Transverse colon (tissue), 4 donors: Measurements from ENCODE around the gene SP2. TPM values are rescaled to one million over a fixed set of nuclear protein-coding genes. Genes with fewer than 3 reads are reported as not detected.
"Not testable (repeated sequence)": the region's sequence is repeated elsewhere in the genome, so short reads cannot be mapped to it uniquely, and the experiment has no call there.

Source experiments
- DNase-seq: peaks from one replicate; pipeline ENCODE4 v3.0.0-alpha.2; 2019
- H3K27ac ChIP-seq, 4 donors: fragments of 200-600 bp; sonication (generic); 2 replicates each; pipeline ENCODE4 v1.5.1; 2016 to 2018; ENCODE audit warnings: inconsistent platforms in 4 of 4
- H3K27me3 ChIP-seq: fragments of 200-600 bp; sonication (generic); 2 replicates; pipeline ENCODE4 v1.5.1; 2017; ENCODE audit warnings: inconsistent platforms
- H3K36me3 ChIP-seq, 4 donors: fragments of 200-600 bp; sonication (generic); 2 replicates each; pipeline ENCODE4 v1.5.1; 2017 to 2019; ENCODE audit warnings: inconsistent platforms in 4 of 4
- H3K4me1 ChIP-seq, 4 donors: fragments of 200-600 bp; sonication (generic); 2 replicates each; pipeline ENCODE4 v1.5.1; 2017 to 2020; ENCODE audit warnings: inconsistent platforms in 4 of 4
- H3K4me3 ChIP-seq, 4 donors: fragments of 200-600 bp; sonication (generic); 1 replicate in 1 of 4; 2 replicates in 3 of 4; pipeline versions ENCODE4 v1.5.1 to v1.6.1; 2017 to 2019; ENCODE audit warnings: inconsistent platforms in 4 of 4
- H3K9me3 ChIP-seq, 2 donors: fragments of 200-600 bp; sonication (generic); 2 replicates each; pipeline ENCODE4 v1.5.1; 2017 to 2019; ENCODE audit warnings: inconsistent platforms in 2 of 2
- EP300 ChIP-seq: sonication (generic); formaldehyde crosslinking; IDR thresholded peaks from one replicate; pipeline ENCODE4 v1.6.1; 2017; ENCODE audit warnings: antibody characterized with exemption, low read depth
- POLR2A ChIP-seq: fragments of 450-650 bp; IDR thresholded peaks from one replicate; pipeline ENCODE4 v1.6.1; 2016; ENCODE audit warnings: antibody characterized with exemption, mild to moderate bottlenecking, moderate library complexity
- POLR2AphosphoS5 ChIP-seq, 3 donors: sonication (generic); formaldehyde crosslinking; IDR thresholded peaks; one replicate each; pipeline ENCODE4 v1.6.1; 2016; ENCODE audit warnings: antibody characterized with exemption in 3 of 3
- WGBS, 2 donors: methylation state at CpG; one replicate each; pipeline ENCODE4 v1.1.5; 2018; ENCODE audit warnings: low coverage in 1 of 2; 5-methylcytosine and 5-hydroxymethylcytosine counted together
- in situ Hi-C, 4 donors: fragments of 200-750 bp; cut with MboI; loops; one replicate each; pipeline versions ENCODE4 v1.15.0 to v1.15.1; 2017; ENCODE audit warnings: low sequenced_read_pairs in 3 of 4, low pct_ligation_motif_present in 1 of 4, low pct_unique_long_range_greater_than_20kb in 1 of 4
- intact Hi-C: fragments of 100-400 bp; cut with DNase I; formaldehyde crosslinking; loops from one replicate; pipeline ENCODE4 v1.15.1; 2023; ENCODE audit warnings: low total_unique reads
- total RNA-seq, 4 donors: library from RNA; depleted of rRNA; stranded (reverse); fragments of >200 nt; gene quantifications; one replicate each; pipeline ENCODE4 v1.1.0, GENCODE V29; 2016
- TF ChIP-seq, protein P1 (sequence below), 5 experiments: fragments of 200-600 bp in 3 of 5; fragments of 450-650 bp in 2 of 5; sonication (generic) in 3 of 5; IDR thresholded peaks; 1 replicate in 2 of 5; 2 replicates in 3 of 5; pipeline ENCODE4 v1.5.1; 2016 to 2017; ENCODE audit warnings: antibody characterized with exemption in 5 of 5, inconsistent platforms in 3 of 5, mild to moderate bottlenecking in 2 of 5, moderate library complexity in 1 of 5

Gene SP2
- total RNA-seq, 4 donors from 2014 or later: 8.3 to 22.1 (median 17.4) TPM

DNA sequence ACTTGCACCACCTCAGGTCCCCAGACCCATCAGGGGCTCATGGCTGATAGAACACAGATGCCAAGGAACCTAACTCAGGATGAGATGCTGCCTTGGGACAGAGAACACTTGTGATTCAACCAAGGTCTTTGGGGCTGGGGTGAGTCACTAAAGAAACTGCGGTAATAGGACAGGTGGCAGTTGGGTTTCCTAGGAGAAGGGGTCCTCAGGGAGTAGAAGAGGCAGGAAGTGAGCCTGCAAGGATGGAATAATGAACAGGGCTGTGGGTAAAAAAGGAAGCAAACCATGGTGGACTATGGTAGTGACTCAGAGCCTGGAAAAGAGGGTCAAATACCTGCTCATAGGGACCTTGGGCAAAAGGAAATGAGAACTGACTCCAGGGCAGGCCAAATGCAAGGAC is 38.8 kb downstream of the SP2 start:
- H3K27me3 ChIP-seq: no peaks in the 10 kb centered on the region
- H3K36me3 ChIP-seq: no peaks in the 10 kb centered on the region
- no peak overlapping the region for H3K4me3 ChIP-seq
- in situ Hi-C loops (no loop called here), intact Hi-C loops (no loop called here)
- H3K27ac ChIP-seq: no peak overlapping the region
- 100% methylated on average over 1 of the region's 1 CpG; no CpG with 5 or more reads in 1 of the 2 donors for WGBS, 2 donors
- DNase-seq: no peak
- H3K4me1 ChIP-seq: no peaks in the 10 kb centered on the region
- H3K9me3 ChIP-seq: no peaks in the 10 kb centered on the region
- TF ChIP-seq POLR2AphosphoS5 (IDR thresholded peaks at IDR 0.05) (no peak), POLR2A (no peak), EP300 (no peak)
- TF ChIP-seq, protein P1, sequence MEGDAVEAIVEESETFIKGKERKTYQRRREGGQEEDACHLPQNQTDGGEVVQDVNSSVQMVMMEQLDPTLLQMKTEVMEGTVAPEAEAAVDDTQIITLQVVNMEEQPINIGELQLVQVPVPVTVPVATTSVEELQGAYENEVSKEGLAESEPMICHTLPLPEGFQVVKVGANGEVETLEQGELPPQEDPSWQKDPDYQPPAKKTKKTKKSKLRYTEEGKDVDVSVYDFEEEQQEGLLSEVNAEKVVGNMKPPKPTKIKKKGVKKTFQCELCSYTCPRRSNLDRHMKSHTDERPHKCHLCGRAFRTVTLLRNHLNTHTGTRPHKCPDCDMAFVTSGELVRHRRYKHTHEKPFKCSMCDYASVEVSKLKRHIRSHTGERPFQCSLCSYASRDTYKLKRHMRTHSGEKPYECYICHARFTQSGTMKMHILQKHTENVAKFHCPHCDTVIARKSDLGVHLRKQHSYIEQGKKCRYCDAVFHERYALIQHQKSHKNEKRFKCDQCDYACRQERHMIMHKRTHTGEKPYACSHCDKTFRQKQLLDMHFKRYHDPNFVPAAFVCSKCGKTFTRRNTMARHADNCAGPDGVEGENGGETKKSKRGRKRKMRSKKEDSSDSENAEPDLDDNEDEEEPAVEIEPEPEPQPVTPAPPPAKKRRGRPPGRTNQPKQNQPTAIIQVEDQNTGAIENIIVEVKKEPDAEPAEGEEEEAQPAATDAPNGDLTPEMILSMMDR (IDR thresholded peaks at IDR 0.05): no peak

DNA sequence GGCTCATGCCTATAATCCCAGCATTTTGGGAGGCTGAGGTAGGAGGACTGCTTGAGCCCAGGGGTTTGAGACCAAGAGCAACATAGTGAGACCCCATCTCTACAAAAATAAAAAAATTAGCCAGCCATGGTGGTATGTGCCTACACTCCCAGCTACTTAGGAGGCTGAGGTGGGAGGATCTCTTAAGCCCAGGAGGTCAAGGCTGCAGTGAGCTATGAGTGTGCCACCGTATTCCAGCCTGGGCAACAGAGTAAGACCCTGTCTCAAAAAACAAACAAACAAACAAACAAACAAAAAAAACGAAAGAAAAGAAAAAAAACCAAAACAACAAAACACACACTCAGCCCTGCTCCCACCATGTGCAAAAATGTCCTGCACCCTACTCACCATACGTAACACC is 39.4 kb downstream of the SP2 start:
- intact Hi-C loops, H3K9me3 ChIP-seq, H3K4me1 ChIP-seq, H3K36me3 ChIP-seq, H3K27ac ChIP-seq, H3K27me3 ChIP-seq, DNase-seq, H3K4me3 ChIP-seq, in situ Hi-C loops: not testable (repeated sequence)
- 62 to 72% methylated on average over 2 to 3 of the region's 3 CpGs for WGBS, 2 donors

DNA sequence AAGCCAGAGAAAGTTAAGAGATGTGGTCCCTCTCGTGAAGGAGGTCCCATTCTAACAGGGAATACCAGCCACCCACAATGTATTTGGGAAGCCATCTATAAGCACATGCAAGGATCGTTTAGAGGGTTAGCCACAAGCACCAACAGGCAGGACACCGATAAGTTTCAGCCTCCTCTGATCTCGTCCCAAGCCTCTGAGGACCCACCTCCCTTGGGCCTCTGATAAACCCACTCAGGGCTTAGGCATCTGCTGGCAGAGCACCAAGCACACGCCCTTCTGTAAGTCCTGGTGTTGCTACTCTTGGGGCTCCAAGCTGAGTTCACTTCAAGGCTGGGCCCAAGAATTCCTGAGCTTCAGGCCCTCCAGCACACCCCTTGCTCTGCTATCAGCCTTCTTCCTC is 39.9 kb downstream of the SP2 start:
- H3K4me3 ChIP-seq: no peak overlapping the region
- H3K36me3 ChIP-seq: no peaks in the 10 kb centered on the region
- intact Hi-C loops (no loop called here), in situ Hi-C loops (no loop called here)
- TF ChIP-seq, protein P1 (IDR thresholded peaks at IDR 0.05): no peak
- TF ChIP-seq EP300: no peak
- no peak for TF ChIP-seq POLR2AphosphoS5 (IDR thresholded peaks at IDR 0.05)
- no peak for TF ChIP-seq POLR2A
- H3K9me3 ChIP-seq: no peaks in the 10 kb centered on the region
- DNase-seq: no peak
- no peaks in the 10 kb centered on the region for H3K27me3 ChIP-seq
- 71 to 78% methylated on average over 1 to 5 of the region's 5 CpGs for WGBS, 2 donors
- peaks cover 0 to 7% (median 2%) of the 10 kb centered on the region in 4 donors for H3K4me1 ChIP-seq
- no peak overlapping the region for H3K27ac ChIP-seq

DNA sequence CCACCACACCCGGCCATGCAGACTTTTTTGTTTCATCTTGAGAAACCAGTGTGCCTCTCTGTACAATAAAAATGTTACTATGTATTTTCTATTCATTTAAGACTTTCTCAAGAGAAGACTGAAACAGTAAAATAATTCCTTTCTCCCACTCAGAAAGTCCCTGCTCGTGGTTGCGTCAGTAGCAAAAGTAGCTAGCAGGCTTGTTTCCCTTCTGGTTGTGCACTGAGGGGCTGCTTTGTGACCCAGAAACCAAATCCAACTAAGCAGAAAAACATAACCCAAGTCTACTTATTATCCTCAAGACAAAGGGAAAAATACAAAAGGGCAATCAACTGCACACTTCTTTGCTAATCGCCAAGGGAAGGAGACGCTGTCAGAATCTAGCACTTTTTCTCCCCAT is 41.9 kb downstream of the SP2 start:
- Histone ChIP-seq H3K27ac (no peak overlapping the region), H3K9me3 (no peaks in the 10 kb centered on the region), H3K4me3 (no peak overlapping the region), H3K4me1 (peaks cover 4 to 20% (median 13%) of the 10 kb centered on the region in 4 donors), H3K27me3 (no peaks in the 10 kb centered on the region), H3K36me3 (no peaks in the 10 kb centered on the region)
- DNase-seq: no peak
- TF ChIP-seq, protein P1 (IDR thresholded peaks at IDR 0.05): no peak
- no peak for TF ChIP-seq POLR2A
- in situ Hi-C loops: no loop called here
- intact Hi-C loops: no loop called here
- 75 to 78% methylated on average over 3 to 5 of the region's 5 CpGs for WGBS, 2 donors
